ENCODE measurements around the gene PLCH1. TPM values are rescaled to one million over a fixed set of nuclear protein-coding genes. Genes with fewer than 3 reads are reported as not detected.

Gene PLCH1
- polyA plus RNA-seq, 6 donors from 2014 or later, result not detected

- no peaks in the 10 kb centered on the region for H3K4me1 Mint-ChIP-seq
- no peak for ATAC-seq (ENCODE audit: low read depth in 2 of 2)
- no peak overlapping the region for H3K27ac Mint-ChIP-seq
- no peaks in the 10 kb centered on the region for H3K9me3 Mint-ChIP-seq
- H3K4me3 Mint-ChIP-seq, result no peak overlapping the region
- H3K27me3 Mint-ChIP-seq, result peaks cover 0 to 7% (median 0%) of the 10 kb centered on the region in 3 donors
- DNase-seq, result no peak
- no peaks in the 10 kb centered on the region for H3K36me3 Mint-ChIP-seq
These were observed 159.5 kb downstream of the PLCH1 start for GRCh38 chr3:155585384-155585783.

- ATAC-seq (ENCODE audit: low read depth in 2 of 2), result no peak
- H3K27me3 Mint-ChIP-seq, result peaks cover 0 to 7% (median 0%) of the 10 kb centered on the region in 3 donors
- H3K27ac Mint-ChIP-seq, result no peak overlapping the region
- peak overlapping the region in 1 of 8 donors; percentile 54 for H3K4me3 Mint-ChIP-seq
- H3K4me1 Mint-ChIP-seq, result no peaks in the 10 kb centered on the region
- no peaks in the 10 kb centered on the region for H3K9me3 Mint-ChIP-seq
- H3K36me3 Mint-ChIP-seq, result no peaks in the 10 kb centered on the region
- DNase-seq, result no peak
These were observed 163.3 kb downstream of the PLCH1 start for GRCh38 chr3:155581579-155581978.

GRCh38 chr3:155572085-155572484, 172.8 kb downstream of the PLCH1 start:
- Mint-ChIP-seq H3K4me3 (no peak overlapping the region), H3K27ac (no peak overlapping the region), H3K9me3 (no peaks in the 10 kb centered on the region), H3K4me1 (no peaks in the 10 kb centered on the region), H3K27me3 (no peaks in the 10 kb centered on the region), H3K36me3 (no peaks in the 10 kb centered on the region)
- ATAC-seq (ENCODE audit: low read depth in 2 of 2) (no peak), DNase-seq (no peak)

GRCh38 chr3:155568295-155568694, 176.6 kb downstream of the PLCH1 start:
- ATAC-seq (ENCODE audit: low read depth in 2 of 2) (no peak), DNase-seq (no peak)
- H3K27me3 Mint-ChIP-seq, result no peaks in the 10 kb centered on the region
- H3K4me3 Mint-ChIP-seq, result no peak overlapping the region
- no peaks in the 10 kb centered on the region for H3K9me3 Mint-ChIP-seq
- no peak overlapping the region for H3K27ac Mint-ChIP-seq
- H3K4me1 Mint-ChIP-seq, result no peaks in the 10 kb centered on the region
- no peaks in the 10 kb centered on the region for H3K36me3 Mint-ChIP-seq

GRCh38 chr3:155560594-155560993, 184.3 kb downstream of the PLCH1 start:
- DNase-seq, result no peak
- H3K9me3 Mint-ChIP-seq, result no peaks in the 10 kb centered on the region
- no peaks in the 10 kb centered on the region for H3K27me3 Mint-ChIP-seq
- ATAC-seq (ENCODE audit: low read depth in 2 of 2), result no peak
- H3K4me3 Mint-ChIP-seq, result no peak overlapping the region
- H3K36me3 Mint-ChIP-seq, result no peaks in the 10 kb centered on the region
- H3K27ac Mint-ChIP-seq, result no peak overlapping the region
- H3K4me1 Mint-ChIP-seq, result no peaks in the 10 kb centered on the region

- Mint-ChIP-seq H3K36me3 (no peaks in the 10 kb centered on the region), H3K4me1 (peaks cover 1 to 2% (median 2%) of the 10 kb centered on the region in 3 donors), H3K27ac (no peak overlapping the region), H3K9me3 (no peaks in the 10 kb centered on the region), H3K4me3 (no peak overlapping the region), H3K27me3 (no peaks in the 10 kb centered on the region)
- DNase-seq, result no peak
- no peak for ATAC-seq (ENCODE audit: low read depth in 2 of 2)
These were observed 184.7 kb downstream of the PLCH1 start for GRCh38 chr3:155560135-155560534.

GRCh38 chr3:155556531-155556930, 188.3 kb downstream of the PLCH1 start:
- no peak for DNase-seq
- H3K9me3 Mint-ChIP-seq, result no peaks in the 10 kb centered on the region
- peaks cover 8 to 13% (median 12%) of the 10 kb centered on the region in 3 donors for H3K4me1 Mint-ChIP-seq
- no peak for ATAC-seq (ENCODE audit: low read depth in 2 of 2)
- H3K27me3 Mint-ChIP-seq, result peaks cover 0 to 11% (median 0%) of the 10 kb centered on the region in 3 donors
- H3K36me3 Mint-ChIP-seq, result no peaks in the 10 kb centered on the region
- no peak overlapping the region for H3K4me3 Mint-ChIP-seq
- H3K27ac Mint-ChIP-seq, result no peak overlapping the region

GRCh38 chr3:155555479-155556060, 189.3 kb downstream of the PLCH1 start:
- H3K36me3 Mint-ChIP-seq, result no peaks in the 10 kb centered on the region
- peaks cover 0 to 11% (median 0%) of the 10 kb centered on the region in 3 donors for H3K27me3 Mint-ChIP-seq
- ATAC-seq (ENCODE audit: low read depth in 2 of 2), result no peak
- H3K9me3 Mint-ChIP-seq, result no peaks in the 10 kb centered on the region
- H3K4me1 Mint-ChIP-seq, result peaks cover 8 to 13% (median 12%) of the 10 kb centered on the region in 3 donors
- no peak overlapping the region for H3K27ac Mint-ChIP-seq
- no peak overlapping the region for H3K4me3 Mint-ChIP-seq
- no peak for DNase-seq

GRCh38 chr3:155554777-155555451, 190.0 kb downstream of the PLCH1 start:
- no peak overlapping the region for H3K27ac Mint-ChIP-seq

GRCh38 chr3:155553780-155554179, 191.1 kb downstream of the PLCH1 start:
- no peak overlapping the region for H3K4me3 Mint-ChIP-seq
- H3K9me3 Mint-ChIP-seq, result no peaks in the 10 kb centered on the region
- no peaks in the 10 kb centered on the region for H3K36me3 Mint-ChIP-seq
- no peak overlapping the region for H3K27ac Mint-ChIP-seq
- ATAC-seq (ENCODE audit: low read depth in 2 of 2) (peak in 1 of 2 donors; percentile 34), DNase-seq (no peak)
- peaks cover 18 to 23% (median 21%) of the 10 kb centered on the region in 3 donors for H3K4me1 Mint-ChIP-seq
- H3K27me3 Mint-ChIP-seq, result peaks cover 0 to 11% (median 0%) of the 10 kb centered on the region in 3 donors

More at GRCh38 chr3:155554777-155555451, 190.0 kb downstream of the PLCH1 start:
- Mint-ChIP-seq H3K9me3 (no peaks in the 10 kb centered on the region), H3K4me1 (peaks cover 8 to 13% (median 12%) of the 10 kb centered on the region in 3 donors), H3K27me3 (peaks cover 0 to 11% (median 0%) of the 10 kb centered on the region in 3 donors), H3K36me3 (no peaks in the 10 kb centered on the region), H3K4me3 (no peak overlapping the region)
- ATAC-seq (ENCODE audit: low read depth in 2 of 2), result no peak
- DNase-seq, result no peak

- ATAC-seq (ENCODE audit: low read depth in 2 of 2) (no peak), DNase-seq (no peak)
- Mint-ChIP-seq H3K27ac (peak overlapping the region in 1 of 6 donors; percentile 6), H3K4me1 (peaks cover 23 to 25% (median 25%) of the 10 kb centered on the region in 3 donors), H3K27me3 (peaks cover 0 to 11% (median 0%) of the 10 kb centered on the region in 3 donors), H3K36me3 (no peaks in the 10 kb centered on the region), H3K9me3 (no peaks in the 10 kb centered on the region), H3K4me3 (no peak overlapping the region)
These were observed 191.5 kb downstream of the PLCH1 start for GRCh38 chr3:155553326-155553725.

GRCh38 chr3:155550391-155550790, 194.5 kb downstream of the PLCH1 start:
- Mint-ChIP-seq H3K27me3 (peaks cover 0 to 11% (median 0%) of the 10 kb centered on the region in 3 donors), H3K36me3 (no peaks in the 10 kb centered on the region), H3K9me3 (no peaks in the 10 kb centered on the region), H3K4me1 (peaks cover 25 to 30% (median 26%) of the 10 kb centered on the region in 3 donors), H3K4me3 (no peak overlapping the region), H3K27ac (no peak overlapping the region)
- ATAC-seq (ENCODE audit: low read depth in 2 of 2) (no peak), DNase-seq (no peak)

GRCh38 chr3:155549087-155549486, 195.8 kb downstream of the PLCH1 start:
- H3K4me1 Mint-ChIP-seq, result peaks cover 17 to 21% (median 21%) of the 10 kb centered on the region in 3 donors
- DNase-seq, result peak; percentile 3
- no peak overlapping the region for H3K4me3 Mint-ChIP-seq
- peak; percentile 87 to 90 for ATAC-seq (ENCODE audit: low read depth in 2 of 2)
- no peaks in the 10 kb centered on the region for H3K36me3 Mint-ChIP-seq
- peaks cover 0 to 11% (median 0%) of the 10 kb centered on the region in 3 donors for H3K27me3 Mint-ChIP-seq
- no peaks in the 10 kb centered on the region for H3K9me3 Mint-ChIP-seq
- peak overlapping the region in 4 of 6 donors; percentile 2 to 81 (median 50) for H3K27ac Mint-ChIP-seq

- H3K9me3 Mint-ChIP-seq, result peaks cover 0 to 2% (median 0%) of the 10 kb centered on the region in 7 donors
- peaks cover 14 to 17% (median 16%) of the 10 kb centered on the region in 3 donors for H3K4me1 Mint-ChIP-seq
- DNase-seq, result no peak
- H3K27ac Mint-ChIP-seq, result peak overlapping the region in 2 of 6 donors; percentile 9 to 62
- H3K4me3 Mint-ChIP-seq, result no peak overlapping the region
- peaks cover 0 to 5% (median 1%) of the 10 kb centered on the region in 3 donors for H3K27me3 Mint-ChIP-seq
- H3K36me3 Mint-ChIP-seq, result peaks cover under 1 to 2% of the 10 kb centered on the region in 2 donors
- no peak for ATAC-seq (ENCODE audit: low read depth in 2 of 2)
These were observed 196.7 kb downstream of the PLCH1 start for GRCh38 chr3:155548195-155548594.

All from naive B cell (primary cell).